G401.6 (cell line): ENCODE measurements around the gene RYR1.
"Not testable (repeated sequence)": the region's sequence is repeated elsewhere in the genome, so short reads cannot be mapped to it uniquely, and the experiment has no call there.

ENCODE experiments used
- FAIRE-seq: peaks from 2 replicates; lab custom pipeline; 2012; peaks lifted over from hg19 to GRCh38; lab: Jason Lieb, UNC

Gene RYR1

DNA sequence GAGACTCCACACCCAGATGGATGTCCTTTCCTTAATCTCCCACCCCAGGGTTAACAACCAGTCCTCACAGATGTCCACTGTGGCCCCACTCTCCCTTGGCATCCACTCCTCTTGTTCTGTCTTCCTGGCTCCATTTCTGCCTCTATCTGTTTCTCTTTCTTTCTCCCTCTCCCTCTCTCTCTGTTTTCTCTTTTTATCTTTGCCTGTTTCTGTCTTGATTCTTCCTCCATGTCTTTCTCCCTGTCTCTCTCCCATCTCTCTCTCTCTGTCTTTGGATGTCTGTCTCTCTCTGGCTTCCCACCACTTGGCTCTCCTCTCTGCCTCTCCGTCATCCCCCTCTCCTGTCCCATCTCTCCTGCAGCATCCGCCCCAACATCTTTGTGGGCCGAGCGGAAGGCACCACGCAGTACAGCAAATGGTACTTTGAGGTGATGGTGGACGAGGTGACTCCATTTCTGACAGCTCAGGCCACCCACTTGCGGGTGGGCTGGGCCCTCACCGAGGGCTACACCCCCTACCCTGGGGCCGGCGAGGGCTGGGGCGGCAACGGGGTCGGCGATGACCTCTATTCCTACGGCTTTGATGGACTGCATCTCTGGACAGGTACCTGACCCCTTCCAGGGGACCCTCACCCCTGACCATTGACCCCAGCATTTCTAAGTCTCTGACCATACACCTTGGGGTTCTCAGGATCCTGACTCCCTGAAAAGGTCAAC, 24.4 kb downstream of the RYR1 start:
- FAIRE-seq: no peak

- FAIRE-seq: no peak
These were observed 25.5 kb downstream of the RYR1 start for GRCh38 chr19:38458991-38459390.

GRCh38 chr19:38463365-38463764, 29.9 kb downstream of the RYR1 start:
- FAIRE-seq: no peak

GRCh38 chr19:38464421-38465082, 31.1 kb downstream of the RYR1 start:
- FAIRE-seq: no peak

- FAIRE-seq: no peak
These were observed 32.6 kb downstream of the RYR1 start for GRCh38 chr19:38466050-38466449.

GRCh38 chr19:38467541-38468525, 34.3 kb downstream of the RYR1 start:
- FAIRE-seq: no peak

DNA sequence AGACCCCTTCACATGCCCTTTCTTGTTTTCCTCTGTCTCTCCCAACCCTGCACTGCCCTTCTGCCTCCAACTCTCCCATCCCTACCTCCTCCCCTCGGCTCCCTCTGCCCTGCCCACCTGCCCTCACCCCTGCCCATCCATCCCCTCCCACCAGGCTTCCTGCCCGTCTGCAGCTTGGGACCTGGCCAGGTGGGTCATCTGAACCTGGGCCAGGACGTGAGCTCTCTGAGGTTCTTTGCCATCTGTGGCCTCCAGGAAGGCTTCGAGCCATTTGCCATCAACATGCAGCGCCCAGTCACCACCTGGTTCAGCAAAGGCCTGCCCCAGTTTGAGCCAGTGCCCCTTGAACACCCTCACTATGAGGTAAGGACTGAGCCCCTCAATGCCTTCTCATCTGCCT, 35.7 kb downstream of the RYR1 start:
- FAIRE-seq: no peak

DNA sequence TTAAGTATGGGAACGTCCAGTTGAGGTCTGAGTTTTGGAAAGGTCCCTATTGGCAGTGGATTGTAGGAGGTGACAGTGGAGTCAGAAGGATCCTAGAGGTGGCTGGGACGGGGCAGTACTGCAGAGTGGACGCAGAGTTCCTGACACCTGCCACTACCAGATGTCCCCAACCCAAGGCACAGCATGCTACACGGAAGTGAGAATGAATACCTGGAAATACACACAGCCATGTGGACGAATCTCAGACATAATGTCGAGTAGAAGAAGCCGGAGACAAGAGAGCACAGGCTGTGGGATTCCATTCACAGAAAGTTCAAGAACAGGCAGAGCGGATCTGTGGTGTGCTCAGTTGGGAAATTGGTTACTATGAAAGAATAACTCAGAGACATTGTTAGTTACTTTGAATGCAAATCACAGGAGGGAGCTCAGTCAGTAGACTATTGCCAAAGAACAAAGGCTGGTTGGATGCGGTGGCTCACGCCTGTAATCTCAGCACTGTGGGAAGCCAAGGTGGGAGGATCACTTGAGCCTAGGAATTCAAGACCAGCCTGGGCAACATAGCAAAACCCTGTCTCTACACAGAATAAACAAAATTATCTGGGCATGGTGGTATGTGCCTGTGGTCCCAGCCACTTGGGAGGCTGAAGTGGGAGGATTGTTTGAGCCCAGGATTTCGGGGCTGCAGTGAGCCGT, 37.4 kb downstream of the RYR1 start:
- no peak for FAIRE-seq

GRCh38 chr19:38472725-38473124, 39.2 kb downstream of the RYR1 start:
- not testable (repeated sequence) for FAIRE-seq

DNA sequence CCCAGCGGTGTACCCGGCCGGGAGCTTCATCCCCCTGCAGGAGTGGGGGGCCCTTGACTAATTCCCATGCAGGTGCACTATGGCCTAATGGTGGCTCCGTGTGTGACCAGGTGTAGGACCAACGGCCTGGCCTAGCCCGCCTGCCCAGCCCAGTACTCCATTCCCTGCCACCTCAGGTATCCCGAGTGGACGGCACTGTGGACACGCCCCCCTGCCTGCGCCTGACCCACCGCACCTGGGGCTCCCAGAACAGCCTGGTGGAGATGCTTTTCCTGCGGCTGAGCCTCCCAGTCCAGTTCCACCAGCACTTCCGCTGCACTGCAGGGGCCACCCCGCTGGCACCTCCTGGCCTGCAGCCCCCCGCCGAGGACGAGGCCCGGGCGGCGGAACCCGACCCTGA, 39.7 kb downstream of the RYR1 start:
- no peak for FAIRE-seq

GRCh38 chr19:38475176-38475575, 41.7 kb downstream of the RYR1 start:
- no peak for FAIRE-seq

GRCh38 chr19:38478273-38478971, 44.9 kb downstream of the RYR1 start:
- peak; percentile 25 for FAIRE-seq

GRCh38 chr19:38482496-38482895, 49.0 kb downstream of the RYR1 start:
- FAIRE-seq: no peak

- FAIRE-seq: no peak
These were observed 49.6 kb downstream of the RYR1 start for GRCh38 chr19:38483016-38483630.

DNA sequence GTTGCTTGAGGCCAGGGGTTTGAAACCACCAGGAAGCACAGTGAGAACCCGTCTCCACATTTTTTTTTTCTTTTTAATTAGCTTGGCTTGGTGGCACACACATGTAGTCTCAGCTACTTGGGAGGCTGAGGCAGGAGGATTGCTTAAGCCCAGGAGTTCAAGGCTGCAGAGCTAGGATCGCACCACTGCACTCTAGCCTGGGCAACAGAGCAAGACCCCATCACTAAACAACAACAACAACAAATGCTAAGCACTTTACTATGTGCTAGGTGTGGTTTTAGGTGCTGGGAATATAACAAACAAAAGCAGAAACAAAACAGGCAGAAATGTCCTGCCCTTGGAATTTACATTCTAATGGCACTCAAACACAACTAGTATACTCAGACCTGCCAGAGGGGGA, 51.3 kb downstream of the RYR1 start:
- FAIRE-seq: no peak

GRCh38 chr19:38485541-38486285, 52.2 kb downstream of the RYR1 start:
- no peak for FAIRE-seq

DNA sequence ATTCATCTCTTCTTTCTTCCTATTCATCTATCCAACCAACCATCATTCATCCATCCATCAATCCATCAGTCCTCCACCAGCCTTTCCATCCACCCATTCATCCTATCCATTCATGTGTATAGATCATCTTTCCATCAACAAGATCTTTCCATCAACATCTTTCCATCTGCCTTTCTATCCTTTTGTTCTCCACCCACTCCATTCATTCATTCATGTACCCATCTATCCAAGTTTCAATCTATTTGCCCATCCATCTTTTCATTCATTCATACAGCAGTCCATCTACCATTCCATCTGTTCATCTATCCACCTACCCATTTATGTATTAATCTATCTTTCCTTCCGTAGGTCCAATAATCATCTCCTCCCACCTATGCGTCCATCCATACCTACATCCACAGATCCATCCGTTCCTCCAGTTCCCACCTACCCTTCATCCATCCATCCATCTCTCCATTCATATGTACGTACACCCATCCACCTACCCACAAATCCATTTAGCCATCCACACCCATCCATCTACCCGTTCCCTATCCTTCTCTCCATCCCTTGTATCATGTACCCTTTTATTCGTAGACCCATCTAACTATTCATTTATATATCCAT, 53.3 kb downstream of the RYR1 start:
- no peak for FAIRE-seq

- no peak for FAIRE-seq
These were observed 54.6 kb downstream of the RYR1 start for GRCh38 chr19:38488096-38488495.

- FAIRE-seq: no peak
These were observed 55.4 kb downstream of the RYR1 start for GRCh38 chr19:38488776-38489481.
